ENCODE measurements around the gene KLK7. TPM values are rescaled to one million over a fixed set of nuclear protein-coding genes. Genes with fewer than 3 reads are reported as not detected.

The KLK7 gene
- total RNA-seq, 1 donor from 2014 or later, result not detected

GRCh38 chr19:50932018-50932689 lies 51.6 kb downstream of the KLK7 start:
- H3K27me3 Mint-ChIP-seq (ENCODE audit: low read depth), result peaks cover 15% of the 10 kb centered on the region
- no peak for DNase-seq (ENCODE audit: low spot score)
- H3K9me3 Mint-ChIP-seq, result no peaks in the 10 kb centered on the region
- H3K36me3 Mint-ChIP-seq (ENCODE audit: low read depth), result no peaks in the 10 kb centered on the region
- H3K27ac Mint-ChIP-seq, result no peak overlapping the region
- H3K4me3 Mint-ChIP-seq (ENCODE audit: low read depth), result no peak overlapping the region
- intact Hi-C loops (cut with micrococcal nuclease), result loop anchor here (5.0 kb wide), 1 partner anchor 160 kb away; no protein-coding TSS in a partner anchor
- peaks cover 3% of the 10 kb centered on the region for H3K4me1 Mint-ChIP-seq (ENCODE audit: low read depth)

- no peak for DNase-seq (ENCODE audit: low spot score)
- Mint-ChIP-seq H3K36me3 (ENCODE audit: low read depth) (no peaks in the 10 kb centered on the region), H3K27ac (no peak overlapping the region), H3K9me3 (no peaks in the 10 kb centered on the region), H3K4me1 (ENCODE audit: low read depth) (peaks cover 3% of the 10 kb centered on the region), H3K4me3 (ENCODE audit: low read depth) (no peak overlapping the region), H3K27me3 (ENCODE audit: low read depth) (peaks cover 15% of the 10 kb centered on the region)
- intact Hi-C loops (cut with micrococcal nuclease), result loop anchor here (5.0 kb wide), 1 partner anchor 161 kb away; no protein-coding TSS in a partner anchor
Observed at GRCh38 chr19:50931023-50931422, 52.7 kb downstream of the KLK7 start.

GRCh38 chr19:50928831-50929230 lies 54.9 kb downstream of the KLK7 start:
- H3K4me1 Mint-ChIP-seq (ENCODE audit: low read depth), result peaks cover 3% of the 10 kb centered on the region
- H3K27ac Mint-ChIP-seq, result no peak overlapping the region
- H3K27me3 Mint-ChIP-seq (ENCODE audit: low read depth), result peaks cover 21% of the 10 kb centered on the region
- H3K4me3 Mint-ChIP-seq (ENCODE audit: low read depth), result no peak overlapping the region
- intact Hi-C loops (cut with micrococcal nuclease), result loop anchor here (10.0 kb wide), 2 partner anchors 94 to 144 kb away; partner anchors contain the start of gene KLK15
- no peaks in the 10 kb centered on the region for H3K9me3 Mint-ChIP-seq
- no peak for DNase-seq (ENCODE audit: low spot score)
- no peaks in the 10 kb centered on the region for H3K36me3 Mint-ChIP-seq (ENCODE audit: low read depth)

Other genes with a start within 250 kb of the KLK7 start
- gene GPR32, start 213.5 kb downstream of the KLK7 start, total RNA-seq, result not detected in 2 replicates
- not detected in 2 replicates for gene ACP4, start 193.5 kb downstream of the KLK7 start, total RNA-seq
- gene KLK1, start 160.1 kb downstream of the KLK7 start, total RNA-seq, result 3.0 and 3.5 TPM in 2 replicates
- not detected in 2 replicates for gene KLK15, start 150.3 kb downstream of the KLK7 start, total RNA-seq
- not detected in 2 replicates for gene KLK3, start 129.0 kb downstream of the KLK7 start, total RNA-seq
- gene KLK2, start 110.5 kb downstream of the KLK7 start, total RNA-seq, result 0.44 TPM in 1 of 2 replicates, not detected in the other
- not detected in 2 replicates for gene KLK4, start 72.5 kb downstream of the KLK7 start, total RNA-seq
- gene KLK5, start 30.9 kb downstream of the KLK7 start, total RNA-seq, result not detected in 2 replicates
- not detected in 2 replicates for gene KLK6, start 14.3 kb downstream of the KLK7 start, total RNA-seq
- gene KLK8, start 17.7 kb upstream of the KLK7 start, total RNA-seq, result not detected in 2 replicates
- not detected in 2 replicates for gene KLK10, start 35.8 kb upstream of the KLK7 start, total RNA-seq
- not detected in 2 replicates for gene KLK11, start 42.7 kb upstream of the KLK7 start, total RNA-seq
- not detected in 2 replicates for gene KLK12, start 51.1 kb upstream of the KLK7 start, total RNA-seq
- gene KLK13, start 81.2 kb upstream of the KLK7 start, total RNA-seq, result not detected in 2 replicates
- 0.44 and 0.52 TPM in 2 replicates for gene KLK14, start 99.0 kb upstream of the KLK7 start, total RNA-seq
- 9.7 and 11.0 TPM in 2 replicates for gene CTU1, start 124.5 kb upstream of the KLK7 start, total RNA-seq
- 0.18 TPM in 1 of 2 replicates, not detected in the other for gene SIGLEC9, start 141.0 kb upstream of the KLK7 start, total RNA-seq
- not detected in 2 replicates for gene SIGLEC7, start 158.4 kb upstream of the KLK7 start, total RNA-seq
- gene CD33, start 241.2 kb upstream of the KLK7 start, total RNA-seq, result 14.3 and 17.0 TPM in 2 replicates